HG03064 (cell line): ENCODE measurements around the gene ZSCAN1.
"Not testable (repeated sequence)": the region's sequence is repeated elsewhere in the genome, so short reads cannot be mapped to it uniquely, and the experiment has no call there.

ENCODE experiments used
- ATAC-seq: cut with Tn5 transposase; IDR thresholded peaks from one replicate; pipeline ENCODE4 v1.9.1; 2021; ENCODE audit warnings: low read depth; ENCODE audit not compliant: unreplicated experiment

Gene ZSCAN1, protein sequence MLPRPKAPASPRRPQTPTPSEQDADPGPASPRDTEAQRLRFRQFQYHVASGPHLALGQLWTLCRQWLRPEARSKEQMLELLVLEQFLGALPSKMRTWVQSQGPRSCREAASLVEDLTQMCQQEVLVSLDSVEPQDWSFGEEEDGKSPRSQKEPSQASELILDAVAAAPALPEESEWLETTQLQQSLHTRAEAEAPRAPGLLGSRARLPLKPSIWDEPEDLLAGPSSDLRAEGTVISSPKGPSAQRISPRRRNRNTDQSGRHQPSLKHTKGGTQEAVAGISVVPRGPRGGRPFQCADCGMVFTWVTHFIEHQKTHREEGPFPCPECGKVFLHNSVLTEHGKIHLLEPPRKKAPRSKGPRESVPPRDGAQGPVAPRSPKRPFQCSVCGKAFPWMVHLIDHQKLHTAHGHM

DNA sequence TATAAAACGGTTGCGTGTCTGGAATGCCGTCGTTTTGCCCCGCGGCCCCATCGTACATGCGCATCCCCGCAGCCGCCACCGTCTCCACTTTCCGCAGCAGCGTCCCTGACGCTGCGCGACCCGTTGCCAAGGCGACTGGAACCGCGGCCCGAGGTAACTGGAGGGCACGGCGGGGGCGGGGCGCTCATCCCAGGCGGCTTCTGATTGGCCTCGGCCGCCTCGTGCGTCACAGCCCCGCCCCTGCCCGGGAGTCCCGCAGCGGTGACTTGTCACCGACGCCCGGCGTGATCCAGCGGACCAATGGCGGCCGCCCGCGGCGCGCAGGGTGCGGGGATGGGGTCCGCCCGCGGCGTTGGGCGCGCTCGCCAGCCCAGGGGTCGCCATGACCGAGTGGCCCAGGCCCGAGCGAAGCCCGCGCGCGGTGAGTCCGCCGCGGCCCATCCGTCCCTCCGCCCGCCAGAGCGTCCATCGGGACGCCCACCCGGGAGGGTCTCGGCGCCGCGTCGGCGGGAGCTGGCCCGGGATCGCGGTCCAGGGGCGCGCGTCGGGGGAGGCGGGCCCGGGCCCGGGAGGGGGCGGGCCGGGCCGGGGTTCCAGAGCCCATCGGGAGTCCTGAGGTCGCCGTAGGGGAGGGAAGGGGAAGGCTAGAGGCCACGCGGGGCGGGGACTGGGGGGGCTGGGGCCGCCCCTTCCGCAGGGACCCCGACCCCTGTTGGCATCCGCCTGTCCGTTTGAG is at the start of gene ZSCAN1:
TSS of gene ZSCAN1 (plus strand) at position 285 of the 736 bp plus-strand sequence. CDS start 3,812 bp downstream, outside the sequence.
- ATAC-seq: no peak

DNA sequence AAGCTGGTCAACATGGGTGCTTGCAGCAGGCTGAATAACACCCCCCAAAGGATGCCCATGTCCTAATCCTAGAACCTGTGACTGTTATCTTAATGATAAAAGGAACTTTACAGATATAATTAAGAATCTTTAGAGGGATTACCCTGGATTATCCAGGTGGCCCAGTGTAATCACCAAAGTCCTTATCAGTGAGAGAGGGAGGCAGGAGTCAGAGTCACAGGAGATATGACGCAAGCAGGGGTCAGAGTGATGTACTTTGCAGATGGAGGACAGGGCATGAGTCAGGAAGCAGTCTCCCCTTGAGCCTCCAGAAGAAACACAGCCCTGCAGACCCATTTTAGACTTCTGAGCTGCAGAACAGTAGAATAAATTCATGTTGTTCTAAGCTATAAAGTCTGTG is 41.0 kb upstream of the ZSCAN1 start:
- no peak for ATAC-seq

DNA sequence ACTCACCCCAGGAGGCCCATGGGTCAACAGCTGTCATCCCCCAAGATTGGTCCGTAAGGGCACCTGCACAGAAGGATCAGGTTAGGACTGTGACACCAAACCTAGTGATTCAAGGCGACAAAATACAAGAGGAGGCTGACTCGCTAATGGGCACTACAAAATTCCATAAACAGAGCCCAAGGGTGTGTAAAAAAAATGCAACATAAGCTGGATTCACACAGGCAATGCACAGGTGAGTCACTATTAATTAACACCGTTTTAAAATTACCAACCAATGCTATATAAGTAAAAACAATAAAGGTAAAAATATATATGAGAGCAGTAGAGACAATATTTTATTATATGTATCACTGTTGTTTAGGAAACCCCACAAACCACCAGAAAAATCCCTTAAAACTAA is 33.1 kb upstream of the ZSCAN1 start:
- no peak for ATAC-seq

DNA sequence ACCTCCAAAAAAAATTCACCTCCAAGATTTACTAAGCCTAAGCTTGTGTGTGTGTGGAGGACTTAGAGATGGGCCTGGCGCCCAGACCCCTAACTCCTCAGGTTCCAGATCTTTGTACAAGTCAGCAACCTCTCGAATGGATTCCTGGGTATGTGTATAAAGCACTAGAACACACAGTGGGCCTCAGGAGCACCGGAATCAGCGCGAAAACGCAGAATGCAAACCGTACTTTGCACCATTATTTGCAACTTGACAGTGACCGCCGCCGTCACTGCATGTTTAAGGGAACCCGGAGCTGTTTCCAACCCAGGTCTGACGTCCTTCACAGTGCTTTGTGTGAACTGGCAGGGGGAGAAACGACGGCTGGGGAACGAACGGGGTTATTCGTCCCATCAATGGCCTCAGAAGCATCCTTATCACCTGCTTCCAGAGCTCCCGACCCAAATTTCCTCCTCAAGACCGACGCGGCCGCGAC is 31.9 kb upstream of the ZSCAN1 start:
- no peak for ATAC-seq

DNA sequence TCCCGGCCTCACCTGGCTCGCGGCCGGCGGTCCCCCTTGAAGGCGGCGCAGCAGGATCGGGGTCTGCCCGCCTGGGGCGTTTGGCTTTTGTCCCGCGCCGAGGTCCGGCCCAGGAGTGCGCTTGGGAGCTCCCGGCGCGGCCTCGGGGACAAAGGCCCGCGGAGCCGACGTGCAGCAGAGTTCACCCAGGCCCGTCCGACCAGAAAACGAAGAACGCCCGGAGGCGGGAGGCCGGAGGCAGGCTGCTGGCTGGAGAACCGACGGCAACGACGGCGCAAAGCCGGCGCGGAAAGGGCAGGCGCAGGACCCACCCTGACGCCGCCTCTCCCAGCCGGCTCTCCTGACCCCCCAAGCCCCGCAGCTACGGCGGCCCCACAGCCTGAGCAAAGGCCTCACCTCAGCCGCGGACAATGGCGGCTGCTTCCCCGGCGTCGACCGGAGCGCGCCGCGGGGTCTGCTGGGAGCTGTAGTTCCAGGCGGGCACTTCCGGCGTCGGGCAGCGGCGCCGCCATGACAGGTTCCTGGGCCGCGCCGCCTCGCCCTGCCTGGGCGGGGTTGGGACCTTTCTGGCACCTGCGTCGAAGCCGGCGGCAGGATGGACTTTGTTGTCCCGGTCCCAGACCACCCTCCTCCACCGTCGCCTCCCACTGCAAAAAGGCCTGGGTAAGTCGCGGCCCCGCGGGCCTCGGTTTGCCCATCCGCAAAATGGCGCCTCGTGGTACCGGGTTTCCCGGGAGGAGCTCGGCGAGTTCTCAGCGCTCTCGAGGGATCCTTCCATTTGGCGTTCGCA is 31.2 kb upstream of the ZSCAN1 start, which contains the start of gene ZNF606:
TSS of gene ZNF606 (minus strand) at position 437 of the 790 bp plus-strand sequence. CDS start 1,501 bp downstream, outside the sequence.
- peak; percentile 92 for ATAC-seq

DNA sequence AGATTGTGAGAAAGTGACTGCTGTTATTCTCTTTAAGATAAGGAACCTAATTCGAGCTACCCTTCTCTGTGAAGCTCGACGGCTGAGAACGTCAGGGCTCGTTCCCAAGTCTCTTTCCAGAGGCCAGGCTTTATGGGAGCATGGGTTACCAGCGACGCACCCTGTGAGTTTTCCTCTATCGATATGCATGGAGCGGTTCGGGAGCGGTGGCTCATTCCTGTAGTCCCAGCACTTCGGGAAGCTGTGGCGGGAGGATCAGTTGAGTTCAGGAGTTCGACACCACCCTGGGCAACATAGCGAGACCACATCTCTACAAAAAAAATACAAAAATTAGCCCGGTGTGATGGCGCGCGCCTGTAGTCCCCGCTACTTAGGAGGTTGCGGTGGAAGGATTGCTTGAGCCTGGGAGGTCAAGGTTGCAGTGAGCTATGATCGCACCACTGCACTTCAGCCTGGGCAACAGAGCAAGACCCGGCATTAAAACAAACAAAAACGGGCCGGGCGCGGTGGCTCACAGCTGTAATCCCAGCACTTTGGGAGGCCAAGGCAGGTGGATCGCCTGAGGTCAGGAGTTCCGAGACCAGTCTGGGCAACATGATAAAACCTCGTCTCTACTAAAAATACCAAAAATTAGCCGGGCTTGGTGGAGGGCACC is 30.5 kb upstream of the ZSCAN1 start:
- no peak for ATAC-seq

DNA sequence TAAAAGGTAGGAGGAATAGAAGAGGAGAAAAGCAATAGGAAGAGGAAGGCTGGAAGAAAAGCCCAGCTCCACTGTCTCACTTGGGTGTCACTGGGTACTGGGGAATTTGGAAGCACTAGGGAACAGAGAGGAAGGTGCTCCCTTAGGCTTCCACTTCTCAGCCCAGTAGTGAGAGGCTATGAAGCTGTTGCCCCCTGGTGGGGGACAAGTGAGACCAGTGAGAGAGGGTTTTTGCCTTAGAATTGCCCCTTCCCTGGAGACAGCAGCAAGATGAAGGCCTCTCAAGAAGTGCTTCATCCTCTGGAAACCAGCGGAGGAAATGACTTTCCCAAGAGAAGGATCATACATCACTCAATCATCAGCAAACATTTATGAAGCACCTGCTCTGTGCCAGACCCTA is 26.5 kb upstream of the ZSCAN1 start:
- no peak for ATAC-seq

DNA sequence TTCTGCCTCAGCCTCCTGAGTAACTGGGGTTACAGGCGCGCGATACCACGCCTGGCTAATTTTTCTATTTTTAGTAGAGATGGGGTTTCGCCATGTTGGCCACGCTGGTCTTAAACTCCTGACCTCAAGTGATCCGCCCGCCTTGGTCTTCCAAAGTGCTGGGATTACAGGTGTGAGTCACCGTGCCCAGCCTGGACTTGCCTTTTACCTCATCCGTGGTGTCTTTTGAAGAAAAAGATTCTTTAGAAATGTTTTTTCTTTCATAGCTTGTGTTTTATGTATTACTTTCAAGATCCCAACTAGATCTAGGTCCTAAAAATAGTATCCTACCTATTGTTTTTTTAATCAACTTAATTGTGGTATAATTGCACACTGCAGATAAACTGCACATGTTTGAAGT is 24.9 kb upstream of the ZSCAN1 start:
- ATAC-seq: not testable (repeated sequence)

DNA sequence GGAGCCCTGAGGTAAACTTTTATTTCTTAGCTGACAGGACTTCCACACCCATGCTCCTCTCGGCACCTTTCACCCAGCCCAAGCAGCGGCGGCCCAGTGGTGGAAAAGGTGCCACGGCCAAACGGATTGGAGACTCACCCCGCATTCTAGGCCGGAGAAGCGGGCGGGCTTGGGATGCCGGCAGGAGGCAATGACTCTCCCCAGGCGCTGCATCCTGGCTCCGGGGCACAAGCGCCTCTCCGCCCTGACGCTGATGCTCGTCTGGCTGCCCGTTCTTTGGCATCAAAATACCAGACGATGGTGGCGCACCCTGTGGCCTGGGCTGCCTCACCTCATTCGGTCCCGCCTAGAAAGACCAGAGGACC is 24.5 kb upstream of the ZSCAN1 start:
- no peak for ATAC-seq

DNA sequence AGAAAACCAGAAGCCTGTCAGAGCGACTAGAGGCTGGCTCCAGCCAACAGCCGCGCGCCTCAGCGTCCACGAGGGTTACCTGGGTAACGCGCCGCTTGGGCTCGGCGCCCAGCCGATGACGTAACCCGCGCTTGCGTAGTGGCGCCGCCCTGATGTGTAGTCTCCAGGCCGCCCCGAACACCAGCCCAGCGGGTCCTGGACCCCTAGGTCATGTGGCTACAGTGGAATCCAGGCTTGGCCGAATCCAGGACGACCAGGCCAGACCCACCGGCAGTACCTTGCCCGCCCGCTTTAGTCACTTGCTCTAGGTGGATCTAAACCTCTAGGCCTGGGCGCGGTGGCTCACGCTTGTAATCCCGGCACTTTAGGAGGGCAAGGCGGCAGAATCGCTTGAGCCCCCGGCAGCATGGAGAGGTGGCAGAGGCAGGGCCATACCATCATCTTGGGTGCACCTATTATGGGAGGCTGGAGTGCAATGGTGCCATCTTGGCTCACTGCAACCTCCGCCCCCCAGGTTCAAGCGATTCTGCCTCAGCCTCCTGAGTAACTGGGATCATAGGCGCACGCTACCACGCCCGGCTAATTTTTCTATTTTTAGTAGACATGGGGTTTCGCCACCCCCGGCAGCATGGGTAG is 24.0 kb upstream of the ZSCAN1 start:
- ATAC-seq: no peak

DNA sequence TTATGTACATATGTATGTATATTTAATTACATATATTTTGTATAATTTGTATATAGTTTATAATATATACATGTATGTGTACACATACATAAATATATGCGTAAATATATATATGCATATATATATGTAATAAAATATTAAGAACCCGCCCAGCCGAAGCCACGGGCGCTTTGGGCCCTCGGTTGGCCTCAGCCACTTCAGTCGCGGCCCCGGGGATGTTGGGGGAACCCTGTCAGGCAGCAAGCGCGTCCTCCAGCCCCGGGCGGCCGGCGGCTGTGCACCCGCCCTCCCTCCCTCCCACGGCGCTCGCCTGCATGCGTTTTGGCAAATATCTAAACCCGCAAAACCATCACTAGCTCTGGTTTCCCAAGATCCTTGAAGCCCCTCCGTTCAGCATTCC is 23.3 kb upstream of the ZSCAN1 start:
- ATAC-seq: no peak

DNA sequence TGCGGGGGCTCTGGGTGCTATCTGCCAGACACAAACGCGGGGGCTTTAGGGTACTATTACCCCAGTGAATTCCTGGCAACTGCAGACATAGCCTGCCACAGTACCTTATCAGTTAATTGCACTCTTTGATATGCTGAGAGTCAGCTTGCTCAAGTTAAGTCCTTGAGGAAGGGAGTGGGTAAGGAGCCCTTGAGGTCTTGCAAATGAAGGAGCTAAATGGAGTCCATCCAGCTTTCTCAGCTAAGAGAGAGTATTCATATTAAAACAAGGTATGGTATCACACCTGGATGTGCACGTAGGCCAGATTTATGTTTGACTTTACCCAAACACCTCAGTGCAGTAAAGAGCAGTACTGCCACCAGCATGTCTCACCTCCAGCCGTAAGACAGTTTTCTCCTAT is 19.7 kb upstream of the ZSCAN1 start:
- no peak for ATAC-seq

DNA sequence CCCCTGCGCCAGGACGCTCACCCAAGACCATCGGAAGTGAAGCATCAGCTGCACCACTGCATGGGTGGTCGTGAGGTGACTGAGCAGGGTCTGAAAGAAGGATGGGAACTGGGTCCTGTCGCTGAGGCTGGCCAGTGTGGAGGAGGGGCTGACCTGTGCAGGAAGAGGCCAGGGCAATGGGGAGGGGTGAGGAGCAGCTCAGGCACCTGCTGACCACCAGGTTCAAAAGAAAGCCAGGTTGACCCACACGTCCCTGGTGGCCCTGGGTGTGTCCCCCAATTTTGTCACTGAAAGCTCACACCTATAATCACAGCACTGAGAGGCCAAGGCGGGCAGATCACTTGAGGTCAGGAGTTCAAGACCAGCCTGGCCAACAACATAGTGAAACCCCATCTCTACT is 13.7 kb upstream of the ZSCAN1 start:
- no peak for ATAC-seq

DNA sequence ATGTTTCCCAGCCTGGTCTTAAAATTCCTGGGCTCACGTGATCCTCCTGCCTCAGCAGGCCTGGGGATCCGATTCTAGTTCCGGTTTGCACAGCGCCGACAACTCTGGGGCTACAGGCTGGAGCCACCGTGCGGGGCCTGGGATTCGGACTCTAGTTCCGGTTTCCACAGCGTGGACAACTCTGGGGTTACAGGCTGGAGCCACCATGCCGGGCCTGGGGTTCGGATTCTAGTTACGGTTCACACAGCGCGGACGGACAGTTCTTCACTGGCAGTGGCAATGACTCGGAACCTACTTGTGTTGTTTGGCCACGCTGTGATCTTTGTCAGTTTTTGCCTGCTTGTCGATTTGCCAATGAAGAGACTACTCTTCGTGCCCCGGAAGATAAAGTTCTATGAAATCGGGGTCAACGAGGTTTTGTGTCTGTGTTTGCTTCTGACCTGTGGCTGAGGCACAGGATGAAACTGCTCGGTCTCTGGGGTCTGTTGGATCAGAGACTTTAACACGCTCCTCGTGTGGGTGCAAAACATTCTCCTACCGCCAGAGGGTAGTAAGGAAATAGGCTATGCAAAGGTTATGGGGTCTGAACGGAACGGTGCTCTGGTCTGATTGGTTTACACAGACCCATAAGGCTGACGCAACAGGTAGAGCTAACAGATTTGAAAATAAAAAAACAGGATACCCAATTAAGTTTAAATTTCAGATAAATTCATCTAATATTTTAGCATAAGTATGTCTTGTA is 12.1 kb upstream of the ZSCAN1 start:
- no peak for ATAC-seq

DNA sequence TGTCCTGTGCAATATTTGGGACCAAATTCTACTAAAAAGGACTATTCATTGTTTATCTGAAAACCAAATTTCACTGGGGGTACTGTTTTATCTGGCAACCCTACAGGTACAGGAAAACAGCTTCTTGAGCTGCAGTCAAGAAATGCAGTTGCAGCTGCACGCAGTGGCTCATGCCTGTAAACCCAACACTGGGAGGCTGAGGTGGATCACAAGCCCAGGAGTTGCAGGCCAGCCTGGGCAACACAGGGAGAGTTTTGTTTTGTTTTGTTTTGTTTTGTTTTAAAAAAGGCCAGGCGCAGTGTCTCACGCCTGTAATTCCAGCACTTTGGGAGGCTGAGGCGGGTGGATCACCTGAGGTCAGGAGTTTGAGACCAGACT is 11.6 kb upstream of the ZSCAN1 start:
- no peak for ATAC-seq

DNA sequence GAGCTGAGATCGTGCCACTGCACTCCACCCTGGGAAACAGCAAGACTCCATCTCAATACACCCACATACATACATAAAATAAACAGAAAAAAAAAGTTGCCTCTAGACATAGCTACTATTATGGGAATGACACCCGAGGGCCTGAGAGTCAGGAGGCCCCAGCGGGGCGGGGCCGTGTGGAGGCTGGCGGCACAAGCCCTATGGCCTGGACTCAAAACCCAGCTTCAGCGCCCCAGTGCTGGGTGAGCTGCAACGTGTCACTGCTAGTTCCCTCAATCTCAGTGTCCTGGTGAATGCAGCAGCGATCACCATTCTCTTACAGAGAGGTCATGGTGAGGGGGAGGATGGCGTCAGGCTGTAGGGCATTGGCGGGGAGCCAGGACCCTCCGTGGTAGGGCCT is 9.2 kb upstream of the ZSCAN1 start:
- ATAC-seq: no peak

DNA sequence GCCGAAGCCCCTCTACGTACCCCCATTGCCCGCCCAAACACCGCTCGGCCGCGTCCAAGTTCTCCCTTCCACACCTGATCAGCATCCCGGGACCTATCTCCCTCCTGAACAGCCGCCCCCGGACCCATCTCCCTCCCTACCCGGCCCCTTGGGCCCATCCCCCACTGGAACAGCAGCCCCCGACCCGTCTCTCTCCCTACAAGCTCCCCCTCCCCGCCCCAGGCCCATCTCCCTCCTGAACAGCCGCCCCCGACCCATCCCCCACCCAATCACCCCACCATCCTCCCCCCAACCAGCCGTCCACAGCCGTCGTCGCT is 610 bp downstream of the ZSCAN1 start:
- ATAC-seq: no peak

DNA sequence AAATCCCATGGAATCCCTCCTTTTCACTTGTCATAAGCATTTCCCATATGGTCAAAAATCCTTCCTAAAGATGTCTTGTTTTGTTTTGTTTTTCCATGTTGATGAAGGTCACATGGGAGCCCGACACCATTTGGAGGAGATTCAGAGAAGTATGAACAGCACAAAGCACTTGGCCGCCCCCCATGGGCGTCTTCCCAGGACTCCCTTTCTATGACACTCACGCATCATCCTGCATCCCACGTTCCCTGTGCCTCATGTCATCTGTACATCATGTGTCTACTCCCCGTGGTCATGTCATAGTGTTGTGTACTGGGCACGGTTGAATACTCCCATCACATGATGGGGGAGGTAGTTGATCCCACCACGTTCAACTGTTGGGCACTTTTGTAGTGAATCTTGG is 2.0 kb downstream of the ZSCAN1 start:
- no peak for ATAC-seq

DNA sequence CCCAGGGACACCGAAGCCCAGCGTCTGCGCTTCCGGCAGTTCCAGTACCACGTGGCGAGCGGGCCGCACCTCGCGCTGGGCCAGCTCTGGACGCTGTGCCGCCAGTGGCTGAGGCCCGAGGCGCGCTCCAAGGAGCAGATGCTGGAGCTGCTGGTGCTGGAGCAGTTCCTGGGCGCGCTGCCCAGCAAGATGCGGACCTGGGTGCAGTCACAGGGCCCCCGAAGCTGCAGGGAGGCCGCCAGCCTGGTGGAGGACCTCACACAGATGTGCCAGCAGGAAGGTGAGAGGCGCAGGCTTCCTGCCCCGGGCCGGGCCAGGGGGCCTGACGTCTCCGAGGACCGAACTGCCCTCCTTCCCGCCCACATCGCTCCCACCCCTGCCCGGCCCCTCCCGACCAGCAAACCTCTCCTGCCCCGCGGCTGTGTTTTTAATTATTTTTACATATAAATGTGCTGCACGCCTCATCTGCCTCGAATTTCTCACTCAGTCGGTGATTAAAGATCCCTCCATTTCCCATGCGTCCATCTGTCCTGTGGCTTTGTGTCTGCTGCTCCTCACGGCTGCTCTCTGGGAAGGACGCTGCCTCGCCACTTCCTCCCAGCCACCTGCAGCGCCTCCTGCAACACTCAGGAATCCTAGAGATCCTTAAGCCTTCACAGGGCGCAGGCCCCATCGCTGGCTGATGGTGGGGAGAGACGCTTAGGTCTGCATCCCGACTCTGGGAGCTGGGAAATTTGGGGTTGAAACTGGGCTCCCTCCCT is 4.3 kb downstream of the ZSCAN1 start:
- no peak for ATAC-seq
